NCI-H2029 treated with DMSO at 0.1 percent for 48 hours (cell line): Measurements from ENCODE around the gene WRNIP1.
"Not testable (repeated sequence)": the region's sequence is repeated elsewhere in the genome, so short reads cannot be mapped to it uniquely, and the experiment has no call there.

Source experiments
- DNase-seq: peaks from one replicate; lab custom pipeline; 2025; lab: John Stamatoyannopoulos, UW

The WRNIP1 gene

GRCh38 chr6:2741756-2742155, 23.4 kb upstream of the WRNIP1 start:
- no peak for DNase-seq

- DNase-seq: no peak
Observed at GRCh38 chr6:2743280-2744208, 21.6 kb upstream of the WRNIP1 start.

- DNase-seq: peak; percentile 77
Observed at GRCh38 chr6:2744209-2744771, 20.9 kb upstream of the WRNIP1 start.

GRCh38 chr6:2744778-2745177, 20.4 kb upstream of the WRNIP1 start:
- no peak for DNase-seq

GRCh38 chr6:2745246-2745645, 19.9 kb upstream of the WRNIP1 start:
- no peak for DNase-seq

- DNase-seq: no peak
Observed at GRCh38 chr6:2746557-2747061, 18.6 kb upstream of the WRNIP1 start.

GRCh38 chr6:2748183-2748582, 17.0 kb upstream of the WRNIP1 start:
- no peak for DNase-seq

GRCh38 chr6:2749969-2750600, 15.1 kb upstream of the WRNIP1 start:
- DNase-seq: peak; percentile 47

- DNase-seq: no peak
Observed at GRCh38 chr6:2750832-2751231, 14.4 kb upstream of the WRNIP1 start, which contains the start of gene MYLK4. Gene MYLK4, minus strand, starts transcription at chr6:2750922. Its CDS starts 1,628 bp downstream, at chr6:2749294.

- DNase-seq: no peak
Observed at GRCh38 chr6:2751871-2752270, 13.3 kb upstream of the WRNIP1 start.

- DNase-seq: no peak
Observed at GRCh38 chr6:2752477-2753109, 12.6 kb upstream of the WRNIP1 start.

GRCh38 chr6:2753110-2753489, 12.1 kb upstream of the WRNIP1 start:
- no peak for DNase-seq

GRCh38 chr6:2753743-2754142, 11.4 kb upstream of the WRNIP1 start:
- no peak for DNase-seq

- DNase-seq: no peak
Observed at GRCh38 chr6:2754393-2754792, 10.8 kb upstream of the WRNIP1 start.

GRCh38 chr6:2754911-2755310, 10.3 kb upstream of the WRNIP1 start:
- DNase-seq: no peak

GRCh38 chr6:2755456-2755855, 9.7 kb upstream of the WRNIP1 start:
- no peak for DNase-seq

GRCh38 chr6:2756241-2756640, 9.0 kb upstream of the WRNIP1 start:
- DNase-seq: no peak

GRCh38 chr6:2756687-2757224, 8.4 kb upstream of the WRNIP1 start:
- no peak for DNase-seq

- DNase-seq: no peak
Observed at GRCh38 chr6:2758980-2759379, 6.2 kb upstream of the WRNIP1 start.

GRCh38 chr6:2760882-2761842, 4.0 kb upstream of the WRNIP1 start:
- DNase-seq: no peak

- not testable (repeated sequence) for DNase-seq
Observed at GRCh38 chr6:2762868-2763267, 2.3 kb upstream of the WRNIP1 start.
